Trophoblast cell (in vitro differentiated cells and primary cell): Measurements from ENCODE around the gene GLRA3.

Experiments used
- DNase-seq, 2 donors: peaks; one replicate each; pipeline ENCODE4 v3.0.0-alpha.2; 2016
- H2AFZ ChIP-seq: 2 replicates; pipeline ENCODE4 v1.6.1; 2013; ENCODE audit warnings: low read length, moderate library complexity, mild to moderate bottlenecking; ENCODE audit not compliant: insufficient read depth, poor library complexity
- H2AK5ac ChIP-seq: 2 replicates; pipeline ENCODE4 v1.6.1; 2013; ENCODE audit warnings: mild to moderate bottlenecking, low read length
- H2BK120ac ChIP-seq: 2 replicates; pipeline ENCODE4 v1.6.1; 2013; ENCODE audit warnings: low read length, mild to moderate bottlenecking, moderate library complexity; ENCODE audit not compliant: insufficient read depth, poor library complexity
- H2BK12ac ChIP-seq: 2 replicates; pipeline ENCODE4 v1.6.1; 2013; ENCODE audit warnings: mild to moderate bottlenecking, low read length, moderate library complexity
- H2BK5ac ChIP-seq: 2 replicates; pipeline ENCODE4 v1.6.1; 2013; ENCODE audit warnings: low read length, low read depth, moderate library complexity, mild to moderate bottlenecking; ENCODE audit not compliant: poor library complexity
- H3K14ac ChIP-seq: 2 replicates; pipeline ENCODE4 v1.6.1; 2013; ENCODE audit warnings: mild to moderate bottlenecking, low read length
- H3K18ac ChIP-seq: 2 replicates; pipeline ENCODE4 v1.6.1; 2013; ENCODE audit warnings: mild to moderate bottlenecking, low read length
- H3K23ac ChIP-seq: 2 replicates; pipeline ENCODE4 v1.6.1; 2013; ENCODE audit warnings: low read length
- H3K27ac ChIP-seq: 2 replicates; pipeline ENCODE4 v1.5.1; 2013; ENCODE audit warnings: low read depth, mild to moderate bottlenecking, inconsistent platforms, low read length, moderate library complexity
- H3K27me3 ChIP-seq: 2 replicates; pipeline ENCODE4 v1.6.1; 2013; ENCODE audit warnings: inconsistent platforms, mild to moderate bottlenecking, low read length, moderate library complexity; ENCODE audit not compliant: insufficient read depth
- H3K36me3 ChIP-seq, 2 experiments: 1 replicate in 1 of 2; 2 replicates in 1 of 2; pipeline ENCODE4 v1.6.1; 2013; ENCODE audit warnings: low read length in 2 of 2, mild to moderate bottlenecking in 2 of 2, moderate library complexity in 1 of 2; ENCODE audit not compliant: insufficient read depth in 2 of 2, control insufficient read depth in 1 of 2
- H3K4ac ChIP-seq: 2 replicates; pipeline ENCODE4 v1.6.1; 2013; ENCODE audit warnings: low read depth, mild to moderate bottlenecking, low read length, moderate library complexity
- H3K4me1 ChIP-seq, 2 experiments: 1 replicate in 1 of 2; 2 replicates in 1 of 2; pipeline ENCODE4 v1.6.1; 2013; ENCODE audit warnings: low read length in 2 of 2, mild to moderate bottlenecking in 2 of 2, moderate library complexity in 1 of 2; ENCODE audit not compliant: insufficient read depth in 2 of 2, control insufficient read depth in 1 of 2
- H3K4me2 ChIP-seq: 2 replicates; pipeline ENCODE4 v1.6.1; 2013; ENCODE audit warnings: inconsistent platforms, mild to moderate bottlenecking, low read length, moderate library complexity
- H3K4me3 ChIP-seq: 2 replicates; pipeline ENCODE4 v1.5.1; 2013; ENCODE audit warnings: mild to moderate bottlenecking, low read depth, low read length, inconsistent platforms
- H3K79me1 ChIP-seq: one replicate; pipeline ENCODE4 v1.6.1; 2013; ENCODE audit warnings: low read length
- H3K79me2 ChIP-seq: 2 replicates; pipeline ENCODE4 v1.6.1; 2013; ENCODE audit warnings: low read length, mild to moderate bottlenecking; ENCODE audit not compliant: control insufficient read depth, insufficient read depth, poor library complexity
- H3K9ac ChIP-seq: 2 replicates; pipeline ENCODE4 v1.6.1; 2013; ENCODE audit warnings: mild to moderate bottlenecking, low read length
- H3K9me3 ChIP-seq: 2 replicates; pipeline ENCODE4 v1.6.1; 2013; ENCODE audit warnings: low read depth, mild to moderate bottlenecking, control low read depth, inconsistent platforms, low read length; ENCODE audit not compliant: insufficient read depth
- H4K12ac ChIP-seq: 2 replicates; pipeline ENCODE4 v1.6.1; 2013; ENCODE audit warnings: low read depth, mild to moderate bottlenecking, low read length, moderate library complexity
- H4K8ac ChIP-seq: 2 replicates; pipeline ENCODE4 v1.6.1; 2013; ENCODE audit warnings: low read depth, mild to moderate bottlenecking, low read length, moderate library complexity
- H4K91ac ChIP-seq: one replicate; pipeline ENCODE4 v1.6.1; 2013; ENCODE audit warnings: low read depth, mild to moderate bottlenecking, low read length, moderate library complexity
- WGBS: extraction: QIAGEN DNeasy Blood & Tissue Kit; methylation state at CpG from one replicate; pipeline ENCODE4 v1.1.7; 2013; ENCODE audit warnings: missing lambda C conversion rate; ENCODE audit not compliant: insufficient read length, insufficient coverage; ENCODE audit errors: extremely low coverage; 5-methylcytosine and 5-hydroxymethylcytosine counted together

Gene GLRA3

DNA sequence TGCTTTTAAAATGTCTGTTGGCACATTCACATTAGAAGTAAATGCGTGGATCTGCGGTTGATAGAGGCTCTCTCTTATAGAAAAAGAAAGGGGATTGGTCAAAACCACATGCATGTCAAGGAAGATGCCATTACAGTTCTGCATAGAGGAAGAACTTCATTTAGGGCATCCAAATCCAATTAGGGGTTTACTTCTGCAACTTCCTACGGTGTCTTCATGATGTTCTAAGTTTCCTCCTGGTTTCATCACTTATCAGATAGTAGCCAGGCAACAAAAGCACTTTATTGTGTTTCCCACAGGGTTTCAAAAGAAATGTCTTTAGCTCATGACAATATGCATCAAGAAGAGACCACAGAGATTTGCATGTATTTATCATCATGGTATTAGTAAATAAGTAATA lies 170.8 kb downstream of the GLRA3 start:
- Histone ChIP-seq H2BK120ac (no peak overlapping the region), H3K14ac (no peak overlapping the region), H3K9me3 (no peaks in the 10 kb centered on the region), H4K91ac (no peak overlapping the region), H3K36me3 (no peaks in the 10 kb centered on the region), H4K12ac (no peak overlapping the region), H2AFZ (no peak overlapping the region), H3K18ac (no peak overlapping the region), H3K4ac (no peak overlapping the region), H2BK12ac (no peak overlapping the region), H3K4me3 (no peak overlapping the region), H3K27me3 (no peaks in the 10 kb centered on the region), H2AK5ac (no peak overlapping the region), H3K4me2 (no peak overlapping the region), H3K79me2 (no peaks in the 10 kb centered on the region), H3K23ac (no peak overlapping the region), H4K8ac (no peak overlapping the region), H3K4me1 (no peaks in the 10 kb centered on the region), H3K9ac (no peak overlapping the region), H3K27ac (no peak overlapping the region), H2BK5ac (no peak overlapping the region), H3K79me1 (no peaks in the 10 kb centered on the region)
- WGBS = no CpG with 5 or more reads among the region's 3 CpGs
- DNase-seq = no peak

DNA sequence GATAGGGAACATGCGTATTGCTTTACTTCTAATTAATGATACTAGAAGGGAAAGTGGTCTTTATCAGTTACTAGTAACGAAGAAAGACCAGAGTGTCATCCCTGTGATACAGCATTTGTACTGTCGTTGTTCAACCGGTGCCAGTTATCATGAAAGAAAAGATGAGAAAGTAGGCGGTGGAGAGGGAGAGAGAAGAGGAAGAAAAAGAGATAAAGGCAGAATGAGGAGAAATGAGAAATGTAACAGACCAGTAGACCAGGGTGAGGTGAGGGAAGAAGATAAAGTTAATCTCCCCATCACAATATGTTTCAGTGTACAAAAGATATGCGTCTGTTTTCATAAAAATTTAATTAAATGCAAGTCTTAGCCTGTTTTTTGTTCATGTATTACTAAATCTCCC lies 171.6 kb downstream of the GLRA3 start:
- no peak overlapping the region for H3K23ac ChIP-seq
- H3K4ac ChIP-seq = no peak overlapping the region
- no peak overlapping the region for H3K27ac ChIP-seq
- no peak overlapping the region for H3K4me3 ChIP-seq
- 100% methylated on average over 1 of the region's 6 CpGs for WGBS
- H4K91ac ChIP-seq = no peak overlapping the region
- no peaks in the 10 kb centered on the region for H3K79me2 ChIP-seq
- H3K9me3 ChIP-seq = no peaks in the 10 kb centered on the region
- no peak overlapping the region for H2BK5ac ChIP-seq
- H4K8ac ChIP-seq = no peak overlapping the region
- no peak overlapping the region for H2AK5ac ChIP-seq
- H3K4me1 ChIP-seq = no peaks in the 10 kb centered on the region
- no peak for DNase-seq
- no peaks in the 10 kb centered on the region for H3K79me1 ChIP-seq
- no peak overlapping the region for H2BK120ac ChIP-seq
- H3K9ac ChIP-seq = no peak overlapping the region
- no peak overlapping the region for H3K18ac ChIP-seq
- H2BK12ac ChIP-seq = no peak overlapping the region
- H3K4me2 ChIP-seq = no peak overlapping the region
- no peak overlapping the region for H2AFZ ChIP-seq
- no peaks in the 10 kb centered on the region for H3K36me3 ChIP-seq
- no peak overlapping the region for H4K12ac ChIP-seq
- H3K27me3 ChIP-seq = no peaks in the 10 kb centered on the region
- H3K14ac ChIP-seq = no peak overlapping the region

DNA sequence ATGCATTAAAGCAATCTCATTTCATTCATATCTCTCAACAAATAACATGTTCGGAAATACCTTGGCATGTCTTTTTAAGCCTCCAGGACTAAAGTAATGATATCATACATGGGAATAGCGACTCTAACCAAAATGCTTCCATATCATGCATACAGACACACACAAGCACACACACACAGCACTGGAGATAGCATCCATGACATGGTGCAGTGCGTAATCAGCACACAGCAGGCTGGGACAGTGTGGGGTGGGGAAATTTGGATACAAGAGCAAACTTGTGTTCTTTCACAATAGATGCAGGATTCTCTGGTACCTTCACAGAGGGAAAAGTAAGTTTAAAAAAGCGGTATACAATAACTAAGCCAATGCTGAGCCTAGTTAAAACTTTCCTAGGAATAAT lies 174.4 kb downstream of the GLRA3 start:
- H3K27ac ChIP-seq = no peak overlapping the region
- H2BK5ac ChIP-seq = no peak overlapping the region
- no peaks in the 10 kb centered on the region for H3K36me3 ChIP-seq
- no peaks in the 10 kb centered on the region for H3K27me3 ChIP-seq
- H3K9ac ChIP-seq = no peak overlapping the region
- no peak overlapping the region for H2AFZ ChIP-seq
- H3K4me2 ChIP-seq = no peak overlapping the region
- H4K91ac ChIP-seq = no peak overlapping the region
- H3K79me1 ChIP-seq = no peaks in the 10 kb centered on the region
- H3K4ac ChIP-seq = no peak overlapping the region
- no peak overlapping the region for H2BK120ac ChIP-seq
- H3K4me3 ChIP-seq = no peak overlapping the region
- H2AK5ac ChIP-seq = no peak overlapping the region
- H4K8ac ChIP-seq = no peak overlapping the region
- H3K4me1 ChIP-seq = no peaks in the 10 kb centered on the region
- no peaks in the 10 kb centered on the region for H3K9me3 ChIP-seq
- no peak overlapping the region for H3K14ac ChIP-seq
- H3K79me2 ChIP-seq = no peaks in the 10 kb centered on the region
- no peak overlapping the region for H3K23ac ChIP-seq
- H2BK12ac ChIP-seq = no peak overlapping the region
- no peak for DNase-seq
- H4K12ac ChIP-seq = no peak overlapping the region
- no CpG with 5 or more reads among the region's 4 CpGs for WGBS
- no peak overlapping the region for H3K18ac ChIP-seq

DNA sequence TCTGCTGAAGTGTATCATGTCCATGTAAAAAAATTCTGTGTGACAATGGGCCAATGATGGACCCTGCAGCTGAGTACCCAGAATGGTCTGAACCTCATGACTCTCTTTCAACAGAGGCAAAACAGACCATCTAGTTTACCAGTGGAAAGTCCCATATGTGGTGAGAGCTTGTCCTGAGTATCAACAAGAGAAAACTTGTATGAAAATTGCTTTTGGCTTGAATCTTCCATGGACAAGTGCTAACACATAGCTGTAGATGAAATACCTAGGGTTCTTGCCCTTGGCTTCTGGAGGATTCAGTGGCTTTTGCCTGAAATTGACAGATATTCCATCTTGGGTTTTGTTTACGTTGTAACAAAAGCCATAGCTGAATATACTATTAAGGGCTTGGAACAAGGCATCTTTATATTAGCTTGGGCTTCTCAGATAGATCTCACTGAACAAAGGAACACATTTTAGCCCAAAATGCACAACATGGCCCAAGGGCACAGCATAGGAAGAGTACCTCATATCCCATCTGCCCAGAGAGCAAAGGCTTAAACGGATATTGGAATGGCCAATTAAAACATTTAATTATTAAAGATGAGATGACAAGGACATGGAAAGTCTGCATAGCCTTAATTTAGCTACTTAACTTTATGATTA lies 178.2 kb downstream of the GLRA3 start:
- Histone ChIP-seq H3K79me1 (no peaks in the 10 kb centered on the region), H2BK120ac (no peak overlapping the region), H3K79me2 (no peaks in the 10 kb centered on the region), H3K4me1 (no peaks in the 10 kb centered on the region), H3K27me3 (no peaks in the 10 kb centered on the region), H4K91ac (no peak overlapping the region), H3K4me2 (no peak overlapping the region), H2BK12ac (no peak overlapping the region), H4K8ac (no peak overlapping the region), H2AK5ac (no peak overlapping the region), H2AFZ (no peak overlapping the region), H3K36me3 (no peaks in the 10 kb centered on the region), H2BK5ac (no peak overlapping the region), H3K14ac (no peak overlapping the region), H3K4me3 (no peak overlapping the region), H3K9me3 (no peaks in the 10 kb centered on the region), H3K18ac (no peak overlapping the region), H3K27ac (no peak overlapping the region), H3K23ac (no peak overlapping the region), H4K12ac (no peak overlapping the region), H3K9ac (no peak overlapping the region), H3K4ac (no peak overlapping the region)
- no CpG with 5 or more reads among the region's 2 CpGs for WGBS
- DNase-seq = no peak
